K562 (cell line): ENCODE results near the gene CCR8. TPM values are rescaled to one million over a fixed set of nuclear protein-coding genes. Genes with fewer than 3 reads are reported as not detected.

Experiments
- FOXA3 ChIP-seq, 2 experiments: fragments of 450-650 bp in 1 of 2; sonication (generic) in 1 of 2; formaldehyde crosslinking; IDR thresholded peaks in 1 of 2; conservative IDR thresholded peaks in 1 of 2; 2 replicates each; pipeline versions ENCODE4 v1.4.0 to v1.8.0; 2020 to 2022; ENCODE audit warnings: mild to moderate bottlenecking in 2 of 2, missing genetic modification reagents in 1 of 2
- LARP7 ChIP-seq: fragments of 450-650 bp; IDR thresholded peaks from 2 replicates; pipeline ENCODE4 v1.6.1; 2016
- PML ChIP-seq: IDR thresholded peaks from 2 replicates; pipeline ENCODE4 v1.6.1; 2012; ENCODE audit warnings: low read length, inconsistent platforms
- RBFOX2 ChIP-seq: fragments of 200-400 bp; formaldehyde crosslinking; IDR thresholded peaks from 2 replicates; pipeline ENCODE4 v1.6.1; 2017; ENCODE audit warnings: low read depth, mild to moderate bottlenecking, low read length, moderate library complexity
- RBM15 ChIP-seq: fragments of 200-400 bp; formaldehyde crosslinking; IDR thresholded peaks from 2 replicates; pipeline ENCODE4 v1.6.1; 2018; ENCODE audit warnings: mild to moderate bottlenecking, low read length, moderate library complexity; ENCODE audit not compliant: insufficient read depth
- TCF7 ChIP-seq: sonication (generic); IDR thresholded peaks from 2 replicates; pipeline ENCODE4 v1.6.1; 2016; ENCODE audit warnings: antibody characterized with exemption, borderline replicate concordance
- TEAD4 ChIP-seq, 2 experiments: sonication (generic) in 1 of 2; formaldehyde crosslinking in 1 of 2; IDR thresholded peaks; 2 replicates each; pipeline versions ENCODE4 v1.6.1 to v1.8.0; 2012 to 2022; ENCODE audit warnings: borderline replicate concordance in 1 of 2, inconsistent platforms in 1 of 2, low read length in 1 of 2, mild to moderate bottlenecking in 1 of 2, missing genetic modification reagents in 1 of 2
- VEZF1 ChIP-seq: fragments of 200-800 bp; sonication (Bioruptor generic); IDR thresholded peaks from 2 replicates; pipeline ENCODE4 v1.6.1; 2017; ENCODE audit warnings: missing genetic modification characterization, missing compliant biosample characterization
- ZBTB9 ChIP-seq: fragments of 450-650 bp; formaldehyde crosslinking; IDR thresholded peaks from 2 replicates; pipeline ENCODE4 v1.4.0; 2020; ENCODE audit warnings: mild to moderate bottlenecking, moderate library complexity
- ZFPM2 ChIP-seq: fragments of 250-450 bp; sonication (Bioruptor Pico); IDR thresholded peaks from 2 replicates; pipeline ENCODE4 v1.5.1; 2022; ENCODE audit warnings: mild to moderate bottlenecking
- ZNF780A ChIP-seq: fragments of 250-450 bp; sonication (Bioruptor Pico); IDR thresholded peaks from 2 replicates; pipeline ENCODE4 v1.5.0; 2021; ENCODE audit warnings: mild to moderate bottlenecking
- polyA plus RNA-seq, 8 experiments: library from polyadenylated mRNA; depleted of rRNA in 4 of 8; stranded (reverse) in 5 of 8; unstranded in 3 of 8; fragments of >200 nt; fragmentation: Nextera tagmentation in 2 of 8; fragmentation: Illumina TruSeq in 1 of 8; extraction: Ambion mirVana in 2 of 8; extraction: Trizol in 1 of 8; gene quantifications; 2 replicates each; pipeline versions ENCODE4 v1.2.1 to v1.2.3, GENCODE V29; 2011 to 2014; ENCODE audit warnings: inconsistent platforms in 1 of 8, missing spikeins in 1 of 8
- total RNA-seq, 7 experiments: library from RNA; depleted of rRNA in 6 of 7; stranded (reverse); fragments of >200 nt in 6 of 7; fragmentation: Illumina TruSeq in 2 of 7; extraction: Trizol in 2 of 7; gene quantifications; 2 replicates each; pipeline versions ENCODE4 v1.2.1 to v1.2.3, GENCODE V29; 2011 to 2021; ENCODE audit warnings: low replicate concordance in 1 of 7
- TF ChIP-seq, protein P1 (sequence below): fragments of 250-450 bp; sonication (Bioruptor Pico); IDR thresholded peaks from 2 replicates; pipeline ENCODE4 v1.5.0; 2020; ENCODE audit warnings: mild to moderate bottlenecking, borderline replicate concordance
- TF ChIP-seq, protein P2 (sequence below): fragments of 250-450 bp; sonication (Bioruptor Pico); IDR thresholded peaks from 2 replicates; pipeline ENCODE4 v1.4.0; 2020

The CCR8 gene
- total and polyA plus RNA-seq, 9 of the 15 experiments (the other 6 are each of a cell fraction or from before 2014, with no cell fraction given) = not detected

DNA sequence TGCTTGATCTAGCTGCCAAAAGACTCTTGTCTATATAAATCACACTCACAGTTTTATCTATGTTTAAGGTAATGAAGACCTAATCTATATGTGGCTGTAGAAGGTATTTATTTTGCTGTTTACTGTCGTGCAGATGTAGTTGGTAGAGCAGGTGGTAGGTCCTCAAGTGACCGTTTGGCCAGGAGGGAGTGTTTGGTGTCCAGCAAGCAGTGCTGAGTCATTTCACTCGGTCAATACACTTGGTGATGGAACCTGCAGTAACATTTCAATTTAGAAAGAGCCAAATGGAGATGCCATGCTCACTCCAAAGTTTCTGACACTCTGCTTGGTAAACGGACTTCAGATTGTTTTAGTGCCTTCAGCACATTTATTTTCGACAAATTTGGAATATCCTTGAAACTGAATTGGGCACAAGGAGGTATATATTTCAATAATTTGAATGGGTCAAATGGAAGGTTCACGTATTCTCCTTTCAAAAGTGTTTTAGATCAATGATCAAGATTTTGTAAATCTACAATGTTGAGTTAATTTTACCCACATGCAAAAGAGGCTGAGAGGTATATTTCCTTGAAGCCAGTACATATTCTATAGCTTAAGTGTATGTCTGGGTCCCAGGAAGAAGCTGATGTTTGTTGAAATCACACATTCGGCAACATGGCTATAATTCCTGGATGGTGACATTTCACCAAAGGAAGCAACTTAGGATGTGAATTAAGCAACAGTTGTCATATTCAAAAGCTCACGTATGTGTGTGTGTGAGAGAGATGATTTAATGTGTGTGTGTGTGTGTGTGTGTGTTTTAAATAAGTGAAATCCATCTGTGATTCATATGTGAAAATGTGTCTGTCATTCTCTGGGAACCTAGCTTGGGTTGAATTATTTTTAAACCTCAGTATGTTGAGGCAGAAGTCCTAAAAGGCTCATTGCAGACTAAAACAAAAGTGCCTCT lies 42.0 kb upstream of the CCR8 start (continued):
- TF ChIP-seq ZBTB9 (CRISPR knock-in tag) = no peak
- no peak for TF ChIP-seq RBFOX2
- TF ChIP-seq ZNF780A (CRISPR knock-in tag) = no peak
- no peak for TF ChIP-seq ZFPM2 (CRISPR knock-in tag)
- TF ChIP-seq TCF7 = no peak
- no peak for TF ChIP-seq LARP7
- TF ChIP-seq FOXA3 (CRISPR knock-in tag; conservative IDR thresholded peaks at IDR 0.05 in 1 of 2, IDR thresholded peaks at IDR 0.05 in 1 of 2) = peak in 1 of 2 experiments; percentile 63; a peak in 2 of 4 replicates
- TF ChIP-seq PML = no peak
- no peak for TF ChIP-seq RBM15
- TF ChIP-seq TEAD4 (IDR thresholded peaks at IDR 0.05; ENCODE audit: low read length) = no peak; the same call in 1 of the 2 replicates
- TF ChIP-seq TEAD4 (CRISPR knock-in tag; IDR thresholded peaks at IDR 0.05; ENCODE audit: borderline replicate concordance) = no peak
- TF ChIP-seq, protein P1, sequence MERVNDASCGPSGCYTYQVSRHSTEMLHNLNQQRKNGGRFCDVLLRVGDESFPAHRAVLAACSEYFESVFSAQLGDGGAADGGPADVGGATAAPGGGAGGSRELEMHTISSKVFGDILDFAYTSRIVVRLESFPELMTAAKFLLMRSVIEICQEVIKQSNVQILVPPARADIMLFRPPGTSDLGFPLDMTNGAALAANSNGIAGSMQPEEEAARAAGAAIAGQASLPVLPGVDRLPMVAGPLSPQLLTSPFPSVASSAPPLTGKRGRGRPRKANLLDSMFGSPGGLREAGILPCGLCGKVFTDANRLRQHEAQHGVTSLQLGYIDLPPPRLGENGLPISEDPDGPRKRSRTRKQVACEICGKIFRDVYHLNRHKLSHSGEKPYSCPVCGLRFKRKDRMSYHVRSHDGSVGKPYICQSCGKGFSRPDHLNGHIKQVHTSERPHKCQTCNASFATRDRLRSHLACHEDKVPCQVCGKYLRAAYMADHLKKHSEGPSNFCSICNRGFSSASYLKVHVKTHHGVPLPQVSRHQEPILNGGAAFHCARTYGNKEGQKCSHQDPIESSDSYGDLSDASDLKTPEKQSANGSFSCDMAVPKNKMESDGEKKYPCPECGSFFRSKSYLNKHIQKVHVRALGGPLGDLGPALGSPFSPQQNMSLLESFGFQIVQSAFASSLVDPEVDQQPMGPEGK (CRISPR knock-in tag) = no peak
- TF ChIP-seq, protein P2, sequence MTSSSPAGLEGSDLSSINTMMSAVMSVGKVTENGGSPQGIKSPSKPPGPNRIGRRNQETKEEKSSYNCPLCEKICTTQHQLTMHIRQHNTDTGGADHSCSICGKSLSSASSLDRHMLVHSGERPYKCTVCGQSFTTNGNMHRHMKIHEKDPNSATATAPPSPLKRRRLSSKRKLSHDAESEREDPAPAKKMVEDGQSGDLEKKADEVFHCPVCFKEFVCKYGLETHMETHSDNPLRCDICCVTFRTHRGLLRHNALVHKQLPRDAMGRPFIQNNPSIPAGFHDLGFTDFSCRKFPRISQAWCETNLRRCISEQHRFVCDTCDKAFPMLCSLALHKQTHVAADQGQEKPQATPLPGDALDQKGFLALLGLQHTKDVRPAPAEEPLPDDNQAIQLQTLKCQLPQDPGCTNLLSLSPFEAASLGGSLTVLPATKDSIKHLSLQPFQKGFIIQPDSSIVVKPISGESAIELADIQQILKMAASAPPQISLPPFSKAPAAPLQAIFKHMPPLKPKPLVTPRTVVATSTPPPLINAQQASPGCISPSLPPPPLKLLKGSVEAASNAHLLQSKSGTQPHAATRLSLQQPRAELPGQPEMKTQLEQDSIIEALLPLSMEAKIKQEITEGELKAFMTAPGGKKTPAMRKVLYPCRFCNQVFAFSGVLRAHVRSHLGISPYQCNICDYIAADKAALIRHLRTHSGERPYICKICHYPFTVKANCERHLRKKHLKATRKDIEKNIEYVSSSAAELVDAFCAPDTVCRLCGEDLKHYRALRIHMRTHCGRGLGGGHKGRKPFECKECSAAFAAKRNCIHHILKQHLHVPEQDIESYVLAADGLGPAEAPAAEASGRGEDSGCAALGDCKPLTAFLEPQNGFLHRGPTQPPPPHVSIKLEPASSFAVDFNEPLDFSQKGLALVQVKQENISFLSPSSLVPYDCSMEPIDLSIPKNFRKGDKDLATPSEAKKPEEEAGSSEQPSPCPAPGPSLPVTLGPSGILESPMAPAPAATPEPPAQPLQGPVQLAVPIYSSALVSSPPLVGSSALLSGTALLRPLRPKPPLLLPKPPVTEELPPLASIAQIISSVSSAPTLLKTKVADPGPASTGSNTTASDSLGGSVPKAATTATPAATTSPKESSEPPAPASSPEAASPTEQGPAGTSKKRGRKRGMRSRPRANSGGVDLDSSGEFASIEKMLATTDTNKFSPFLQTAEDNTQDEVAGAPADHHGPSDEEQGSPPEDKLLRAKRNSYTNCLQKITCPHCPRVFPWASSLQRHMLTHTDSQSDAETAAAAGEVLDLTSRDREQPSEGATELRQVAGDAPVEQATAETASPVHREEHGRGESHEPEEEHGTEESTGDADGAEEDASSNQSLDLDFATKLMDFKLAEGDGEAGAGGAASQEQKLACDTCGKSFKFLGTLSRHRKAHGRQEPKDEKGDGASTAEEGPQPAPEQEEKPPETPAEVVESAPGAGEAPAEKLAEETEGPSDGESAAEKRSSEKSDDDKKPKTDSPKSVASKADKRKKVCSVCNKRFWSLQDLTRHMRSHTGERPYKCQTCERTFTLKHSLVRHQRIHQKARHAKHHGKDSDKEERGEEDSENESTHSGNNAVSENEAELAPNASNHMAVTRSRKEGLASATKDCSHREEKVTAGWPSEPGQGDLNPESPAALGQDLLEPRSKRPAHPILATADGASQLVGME = no peak
- 0 out of 2 replicates have a peak, but pooled peaks have one; percentile 24 for TF ChIP-seq VEZF1
